Right lobe of liver (tissue), 4 donors: ENCODE results near the gene PTPRN2.
A peak's percentile ranks its signal among the peaks of the same experiment; 100 is the strongest.

Experiments
- CTCF ChIP-seq, 4 donors: fragments of 200-600 bp in 3 of 4; fragments of 450-650 bp in 1 of 4; IDR thresholded peaks; one replicate each; pipeline versions ENCODE4 v1.5.1 to v1.8.0; 2016 to 2022; ENCODE audit warnings: antibody characterized with exemption in 4 of 4, mild to moderate bottlenecking in 2 of 4
- POLR2A ChIP-seq: fragments of 450-650 bp; IDR thresholded peaks from one replicate; pipeline ENCODE4 v1.6.1; 2017; ENCODE audit warnings: antibody characterized with exemption, mild to moderate bottlenecking
- donor health status: DM: no; HTN: no; CAD: no.
- donor health status: DM: no; HTN: no; CAD: no.
- donor health status: DM: no; HTN: yes; CAD: no.

GRCh38 chr7:157854066-157854891, 733.3 kb downstream of the PTPRN2 start:
- TF ChIP-seq CTCF (IDR thresholded peaks at IDR 0.05) (no peak), POLR2A (peak; percentile 16)
